Pancreas (tissue), 10 donors: ENCODE data around the gene LTBR. TPM values are rescaled to one million over a fixed set of nuclear protein-coding genes. Genes with fewer than 3 reads are reported as not detected.

Experiments
- ATAC-seq, 4 donors: fragments of 200-7000 bp; cut with Tn5 transposase; one replicate each; pipeline versions ENCODE4 v1.8.0 to v1.9.1; 2020; ENCODE audit warnings: mild to moderate bottlenecking in 4 of 4, moderate library complexity in 4 of 4
- DNase-seq, 6 donors: peaks; one replicate each; pipeline ENCODE4 v3.0.0-alpha.2; 2020
- FAIRE-seq: peaks from 2 replicates; lab custom pipeline; 2012; peaks lifted over from hg19 to GRCh38; lab: Jason Lieb, UNC
- H3K27ac ChIP-seq, 4 donors: fragments of 200-600 bp; sonication (generic); 1 replicate in 3 of 4; 2 replicates in 1 of 4; pipeline versions ENCODE4 v1.5.0 to v1.8.0; 2020
- H3K27me3 ChIP-seq, 4 donors: fragments of 200-600 bp; one replicate each; pipeline ENCODE4 v1.8.0; 2021
- H3K36me3 ChIP-seq, 3 donors: fragments of 200-600 bp; sonication (generic) in 1 of 3; one replicate each; pipeline versions ENCODE4 v1.5.0 to v1.8.0; 2020 to 2021
- H3K4me1 ChIP-seq, 3 donors: fragments of 200-600 bp; one replicate each; pipeline ENCODE4 v1.8.0; 2021
- H3K4me3 ChIP-seq, 4 donors: fragments of 200-600 bp; sonication (generic) in 2 of 4; one replicate each; pipeline versions ENCODE4 v1.5.0 to v1.8.0; 2020 to 2021
- H3K9me3 ChIP-seq, 4 donors: fragments of 200-600 bp; one replicate each; pipeline ENCODE4 v1.8.0; 2021
- WGBS, 2 donors: extraction: QIAGEN DNeasy Blood & Tissue Kit; methylation state at CpG; one replicate each; pipeline ENCODE4 v1.1.7; 2013; 5-methylcytosine and 5-hydroxymethylcytosine counted together
- intact Hi-C, 3 donors: fragments of 100-400 bp; cut with DNase I; formaldehyde crosslinking; loops; one replicate each; pipeline versions ENCODE4 v1.11.1 to v1.14.2; 2022
- polyA plus RNA-seq, 2 donors: library from polyadenylated mRNA; stranded (reverse); fragments of 200-250 nt; gene quantifications; one replicate each; pipeline ENCODE4 v1.2.3, GENCODE V29; 2013
- total RNA-seq, 6 donors: library from RNA; stranded (reverse); fragmentation: NEBNext Ultra II Directional in 4 of 6; extraction: Animal tissue kit (Norgen Biotek cat#: 25700) in 4 of 6; gene quantifications; one replicate each; pipeline versions ENCODE4 v1.2.1 to v1.2.4, GENCODE V29; 2021 to 2023
- TF ChIP-seq, protein P1 (sequence below), 4 donors: fragments of 200-600 bp; sonication (generic) in 3 of 4; IDR thresholded peaks; one replicate each; pipeline versions ENCODE4 v1.5.0 to v1.8.0; 2021; ENCODE audit warnings: antibody characterized with exemption in 4 of 4
- donor health status: healthy with polysubstance abuse.
- donor health status: DM: no; HTN: no; CAD: no; lungs with moderate emphysema.
- donor health status: DM: no; HTN: no; CAD: no.
- donor health status: control.
- donor health status: control.
- donor health status: Bipolar disorder and iron deficiency.
- donor health status: DM: yes; HTN: yes; CAD: no.
- donor health status: DM: no; HTN: no; CAD: no.
- donor health status: DM: no; HTN: no; CAD: no.
- donor health status: DM: yes; HTN: yes; CAD: no.

LTBR gene
- total RNA-seq (10 to 100 TPM; 50.0 to 75.2 (median 61.3) TPM), polyA plus RNA-seq (10 to 100 TPM; 74.2 to 82.1 TPM)

GRCh38 chr12:6383572-6384498, at the start of gene LTBR:
LTBR (plus strand) TSS chr12:6384162; CDS start chr12:6384359, 197 bp downstream.
- intact Hi-C loops = no loop called here
- Histone ChIP-seq H3K4me3 (peak within 1 kb of the TSS; percentile 66 to 96 (median 90)), H3K36me3 (peaks cover 0 to 11% (median under 1%) of the 10 kb centered on the region in 3 donors), H3K27ac (peak within 1 kb of the TSS; percentile 63 to 95 (median 84)), H3K27me3 (no peaks in the 10 kb centered on the region), H3K4me1 (peaks cover 4 to 18% (median 9%) of the 10 kb centered on the region in 3 donors), H3K9me3 (no peaks in the 10 kb centered on the region)
- 2% methylated on average over 60 to 62 of the region's 62 CpGs for WGBS, 2 donors
- FAIRE-seq (no peak), DNase-seq (peak; percentile 95 to 98 (median 96)), ATAC-seq (peak; percentile 96 to 97 (median 96))
- TF ChIP-seq, protein P1, sequence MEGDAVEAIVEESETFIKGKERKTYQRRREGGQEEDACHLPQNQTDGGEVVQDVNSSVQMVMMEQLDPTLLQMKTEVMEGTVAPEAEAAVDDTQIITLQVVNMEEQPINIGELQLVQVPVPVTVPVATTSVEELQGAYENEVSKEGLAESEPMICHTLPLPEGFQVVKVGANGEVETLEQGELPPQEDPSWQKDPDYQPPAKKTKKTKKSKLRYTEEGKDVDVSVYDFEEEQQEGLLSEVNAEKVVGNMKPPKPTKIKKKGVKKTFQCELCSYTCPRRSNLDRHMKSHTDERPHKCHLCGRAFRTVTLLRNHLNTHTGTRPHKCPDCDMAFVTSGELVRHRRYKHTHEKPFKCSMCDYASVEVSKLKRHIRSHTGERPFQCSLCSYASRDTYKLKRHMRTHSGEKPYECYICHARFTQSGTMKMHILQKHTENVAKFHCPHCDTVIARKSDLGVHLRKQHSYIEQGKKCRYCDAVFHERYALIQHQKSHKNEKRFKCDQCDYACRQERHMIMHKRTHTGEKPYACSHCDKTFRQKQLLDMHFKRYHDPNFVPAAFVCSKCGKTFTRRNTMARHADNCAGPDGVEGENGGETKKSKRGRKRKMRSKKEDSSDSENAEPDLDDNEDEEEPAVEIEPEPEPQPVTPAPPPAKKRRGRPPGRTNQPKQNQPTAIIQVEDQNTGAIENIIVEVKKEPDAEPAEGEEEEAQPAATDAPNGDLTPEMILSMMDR (IDR thresholded peaks at IDR 0.05) = no peak

DNA sequence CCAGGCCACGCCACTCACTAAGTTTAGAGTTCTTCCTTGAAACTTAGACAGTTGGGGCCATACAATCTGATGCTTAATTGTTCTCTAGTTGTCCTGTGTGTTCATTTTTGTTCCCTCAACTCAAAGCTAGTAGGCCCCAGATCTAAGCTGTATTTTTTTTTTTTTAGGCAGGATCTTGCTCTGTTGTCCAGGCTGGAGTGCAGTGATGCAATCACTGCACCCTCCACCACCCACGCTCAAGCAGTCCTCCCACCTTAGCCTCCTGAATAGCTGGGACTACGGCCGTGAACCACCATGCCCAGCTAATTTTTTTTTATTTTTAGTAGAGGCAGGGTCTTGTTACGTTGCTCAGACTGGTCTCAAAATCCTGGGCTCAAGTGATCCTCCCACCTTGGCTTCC, 49.6 kb upstream of the LTBR start:
- H3K4me3 ChIP-seq = peak overlapping the region in 2 of 4 donors; percentile 34 to 90
- H3K9me3 ChIP-seq = no peaks in the 10 kb centered on the region
- H3K4me1 ChIP-seq = peaks cover 30 to 45% (median 35%) of the 10 kb centered on the region in 3 donors
- DNase-seq (no peak), FAIRE-seq (no peak), ATAC-seq (no peak)
- 60 to 73% methylated on average over 5 of the region's 5 CpGs for WGBS, 2 donors
- TF ChIP-seq, protein P1 (IDR thresholded peaks at IDR 0.05) = no peak
- peak overlapping the region; percentile 93 to 99 (median 96) for H3K27ac ChIP-seq
- H3K36me3 ChIP-seq = peaks cover 10 to 42% (median 26%) of the 10 kb centered on the region in 3 donors
- intact Hi-C loops = no loop called here
- H3K27me3 ChIP-seq = no peaks in the 10 kb centered on the region

DNA sequence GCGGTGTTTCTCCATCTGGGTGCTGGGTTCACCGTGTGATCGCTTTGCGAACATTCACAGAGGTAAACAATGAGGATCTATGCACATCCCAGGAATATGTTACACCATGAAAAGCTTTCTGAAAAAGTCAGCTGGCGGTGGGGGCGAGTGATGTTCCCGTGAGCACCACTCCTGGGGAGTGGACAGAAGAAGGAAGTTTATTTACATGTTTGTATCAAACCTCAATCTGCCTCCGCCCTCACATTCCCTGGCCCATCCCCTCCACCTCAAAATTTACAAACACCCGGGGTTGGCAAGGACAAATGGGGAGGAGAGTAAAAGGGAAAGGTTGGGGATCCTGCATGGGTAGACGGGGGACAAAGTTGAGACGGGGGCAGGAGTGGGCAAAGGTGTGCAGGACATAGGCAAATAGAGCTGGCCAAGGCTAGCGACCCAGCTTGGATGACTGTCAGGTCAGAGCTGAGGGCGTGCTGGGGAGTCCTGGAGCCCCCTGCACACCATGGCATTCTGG, 49.0 kb upstream of the LTBR start:
- Histone ChIP-seq H3K27me3 (no peaks in the 10 kb centered on the region), H3K4me1 (peaks cover 30 to 47% (median 35%) of the 10 kb centered on the region in 3 donors), H3K36me3 (peaks cover 7 to 35% (median 20%) of the 10 kb centered on the region in 3 donors), H3K27ac (peak overlapping the region; percentile 93 to 99 (median 96)), H3K4me3 (peak overlapping the region in 2 of 4 donors; percentile 34 to 90), H3K9me3 (no peaks in the 10 kb centered on the region)
- ATAC-seq (peak in 3 of 4 donors; percentile 0 to 23 (median 3)), DNase-seq (peak in 1 of 6 donors; percentile 55), FAIRE-seq (no peak)
- intact Hi-C loops = no loop called here
- WGBS, 2 donors = 10 to 14% methylated on average over 13 of the region's 13 CpGs
- TF ChIP-seq, protein P1 (IDR thresholded peaks at IDR 0.05) = no peak

- Histone ChIP-seq H3K9me3 (no peaks in the 10 kb centered on the region), H3K27ac (peak overlapping the region; percentile 93 to 99 (median 96)), H3K4me1 (peaks cover 30 to 47% (median 35%) of the 10 kb centered on the region in 3 donors), H3K4me3 (peak overlapping the region in 2 of 4 donors; percentile 34 to 90), H3K36me3 (peaks cover under 1 to 30% (median 14%) of the 10 kb centered on the region in 3 donors), H3K27me3 (no peaks in the 10 kb centered on the region)
- DNase-seq = peak; percentile 77 to 82 (median 80)
- ATAC-seq = peak; percentile 62 to 71 (median 67)
- intact Hi-C loops = no loop called here
- TF ChIP-seq, protein P1 (IDR thresholded peaks at IDR 0.05) = peak in 1 of 4 donors; percentile 13
- 0 to 1% methylated on average over 11 of the region's 11 CpGs for WGBS, 2 donors
- FAIRE-seq = no peak
Measured at GRCh38 chr12:6335451-6336078, 48.4 kb upstream of the LTBR start.
